ENCODE data around the gene EPS8. TPM values are rescaled to one million over a fixed set of nuclear protein-coding genes. Genes with fewer than 3 reads are reported as not detected.
A peak's percentile ranks its signal among the peaks of the same experiment; 100 is the strongest.

Gene EPS8
- polyA plus RNA-seq, 1 of the 3 experiments (the other 2 are of a cell fraction): 19.8 TPM

GRCh38 chr12:15757553-15758255, 31.5 kb downstream of the EPS8 start:
- 77% methylated on average over 7 of the region's 7 CpGs for WGBS (ENCODE audit: low lambda C conversion rate)
- H3K4me2 ChIP-seq: no peak overlapping the region
- H3K9me2 ChIP-seq: no peaks in the 10 kb centered on the region
- POLR2A ChIA-PET: no interaction called here
- peaks cover 0 to 16% of the 10 kb centered on the region in 2 experiments for H3K36me3 ChIP-seq (replicated peaks in 1 of 2; ENCODE audit: control insufficient read depth in 1 of 2, insufficient read depth in 2 of 2, low read length in 1 of 2)
- no peak for DNase-seq
- peaks cover 34% of the 10 kb centered on the region for H3F3A ChIP-seq (replicated peaks; ENCODE audit: insufficient read depth)
- peaks cover 98% of the 10 kb centered on the region for H3K79me2 ChIP-seq (ENCODE audit: insufficient read depth)
- H3K27me3 ChIP-seq (ENCODE audit: insufficient read depth): no peaks in the 10 kb centered on the region
- CTCF ChIA-PET: no interaction called here
- H3K4me3 ChIP-seq (ENCODE audit: low read depth in 2 of 2, low read length in 1 of 2): no peak overlapping the region
- no peaks in the 10 kb centered on the region for H4K20me1 ChIP-seq (ENCODE audit: insufficient read depth)
- H3K27ac ChIP-seq (ENCODE audit: low read depth in 2 of 2, low read length in 1 of 2): peak overlapping the region in 1 of 2 experiments; percentile 86; a peak in 2 of 4 replicates
- peak overlapping the region; percentile 51; the same call in 1 of the 2 replicates for H3K9ac ChIP-seq
- peaks cover 0 to 46% of the 10 kb centered on the region in 2 experiments; a peak in 2 of 4 replicates for H3K4me1 ChIP-seq (ENCODE audit: control insufficient read depth in 1 of 2, insufficient read depth in 2 of 2, low read depth in 1 of 2, low read length in 1 of 2)
- H2AFZ ChIP-seq (ENCODE audit: low read depth): no peak overlapping the region
- H3K9me3 ChIP-seq: no peaks in the 10 kb centered on the region
- TF ChIP-seq, protein P1, sequence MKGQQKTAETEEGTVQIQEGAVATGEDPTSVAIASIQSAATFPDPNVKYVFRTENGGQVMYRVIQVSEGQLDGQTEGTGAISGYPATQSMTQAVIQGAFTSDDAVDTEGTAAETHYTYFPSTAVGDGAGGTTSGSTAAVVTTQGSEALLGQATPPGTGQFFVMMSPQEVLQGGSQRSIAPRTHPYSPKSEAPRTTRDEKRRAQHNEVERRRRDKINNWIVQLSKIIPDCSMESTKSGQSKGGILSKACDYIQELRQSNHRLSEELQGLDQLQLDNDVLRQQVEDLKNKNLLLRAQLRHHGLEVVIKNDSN (IDR thresholded peaks at IDR 0.05; ENCODE audit: borderline replicate concordance, low read depth): peak; percentile 76
- TF ChIP-seq NRF1 (IDR thresholded peaks at IDR 0.05; ENCODE audit: low read depth, low read length) (no peak), RFX5 (IDR thresholded peaks at IDR 0.05; ENCODE audit: low read length) (no peak), ZBTB33 (IDR thresholded peaks at IDR 0.05; ENCODE audit: borderline replicate concordance, low read depth) (0 out of 2 replicates have a peak, but pooled peaks have one; percentile 32), SIN3A (IDR thresholded peaks at IDR 0.05; ENCODE audit: borderline replicate concordance, low read depth, low read length) (no peak), MAX (IDR thresholded peaks at IDR 0.05; ENCODE audit: low read depth) (peak; percentile 51), FOXM1 (IDR thresholded peaks at IDR 0.05; ENCODE audit: low read depth) (no peak), REST (IDR thresholded peaks at IDR 0.05; ENCODE audit: low read depth, low read length) (no peak), JUND (IDR thresholded peaks at IDR 0.05) (peak; percentile 51; the same call in 1 of the 2 replicates), FOSL2 (IDR thresholded peaks at IDR 0.05; ENCODE audit: borderline replicate concordance, low read depth) (peak; percentile 77), RAD21 (IDR thresholded peaks at IDR 0.05; ENCODE audit: low read length) (no peak), NFIC (IDR thresholded peaks at IDR 0.05; ENCODE audit: borderline replicate concordance) (no peak), EP300 (IDR thresholded peaks at IDR 0.05; ENCODE audit: borderline replicate concordance in 1 of 2, low read depth in 1 of 2, low read length in 1 of 2) (peak in 1 of 2 experiments; percentile 37; a peak in 1 of 4 replicates), SMC3 (IDR thresholded peaks at IDR 0.05; ENCODE audit: low read depth, low read length) (no peak), IRF3 (IDR thresholded peaks at IDR 0.05; ENCODE audit: low read depth, low read length) (no peak), TCF12 (IDR thresholded peaks at IDR 0.05) (peak; percentile 41; the same call in 1 of the 2 replicates)
- TF ChIP-seq, protein P2, sequence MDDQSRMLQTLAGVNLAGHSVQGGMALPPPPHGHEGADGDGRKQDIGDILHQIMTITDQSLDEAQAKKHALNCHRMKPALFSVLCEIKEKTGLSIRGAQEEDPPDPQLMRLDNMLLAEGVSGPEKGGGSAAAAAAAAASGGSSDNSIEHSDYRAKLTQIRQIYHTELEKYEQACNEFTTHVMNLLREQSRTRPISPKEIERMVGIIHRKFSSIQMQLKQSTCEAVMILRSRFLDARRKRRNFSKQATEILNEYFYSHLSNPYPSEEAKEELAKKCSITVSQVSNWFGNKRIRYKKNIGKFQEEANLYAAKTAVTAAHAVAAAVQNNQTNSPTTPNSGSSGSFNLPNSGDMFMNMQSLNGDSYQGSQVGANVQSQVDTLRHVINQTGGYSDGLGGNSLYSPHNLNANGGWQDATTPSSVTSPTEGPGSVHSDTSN (IDR thresholded peaks at IDR 0.05): peak; percentile 82

Data from SK-N-SH (cell line).